Testis (tissue), 3 donors: ENCODE results near the gene RSPH1. TPM values are rescaled to one million over a fixed set of nuclear protein-coding genes. Genes with fewer than 3 reads are reported as not detected.

Experiments
- DNase-seq: peaks from one replicate; pipeline ENCODE4 v3.0.0-alpha.2; 2019
- H3K27ac ChIP-seq, 2 donors: fragments of 200-600 bp; sonication (generic); one replicate each; pipeline ENCODE4 v1.5.1; 2019
- H3K27me3 ChIP-seq: fragments of 200-600 bp; sonication (generic); one replicate; pipeline ENCODE4 v1.5.1; 2019
- H3K36me3 ChIP-seq: fragments of 200-600 bp; sonication (generic); one replicate; pipeline ENCODE4 v1.5.1; 2017; ENCODE audit warnings: low read depth; ENCODE audit errors: missing control alignments
- H3K4me1 ChIP-seq: fragments of 200-600 bp; sonication (generic); one replicate; pipeline ENCODE4 v1.5.1; 2019
- H3K4me3 ChIP-seq, 2 donors: fragments of 200-600 bp; sonication (generic); one replicate each; pipeline ENCODE4 v1.5.1; 2017 to 2019
- H3K9me3 ChIP-seq: fragments of 200-600 bp; sonication (generic); one replicate; pipeline ENCODE4 v1.5.1; 2017
- POLR2A ChIP-seq: fragments of 450-650 bp; IDR thresholded peaks from one replicate; pipeline ENCODE4 v1.6.1; 2017; ENCODE audit warnings: antibody characterized with exemption, mild to moderate bottlenecking, moderate library complexity
- WGBS, 2 donors: methylation state at CpG; one replicate each; pipeline ENCODE4 v1.1.5; 2018; 5-methylcytosine and 5-hydroxymethylcytosine counted together
- intact Hi-C: fragments of 100-400 bp; cut with DNase I; formaldehyde crosslinking; loops from one replicate; pipeline ENCODE4 v1.15.1; 2023; ENCODE audit warnings: low total_unique reads
- polyA plus RNA-seq: library from polyadenylated mRNA; stranded (reverse); fragments of 350-450 nt; fragmentation: Illumina TruSeq; extraction: RNeasy Lipid Tissue Mini Kit (QIAGEN cat#74804); gene quantifications from one replicate; pipeline ENCODE4 v1.2.3, GENCODE V29; 2014; ENCODE audit warnings: low read depth, low replicate concordance; ENCODE audit not compliant: insufficient read depth
- total RNA-seq, 2 donors: library from RNA; depleted of rRNA; stranded (reverse); fragments of >200 nt; gene quantifications; one replicate each; pipeline ENCODE4 v1.2.3, GENCODE V29; 2016
- TF ChIP-seq, protein P1 (sequence below), 3 experiments: fragments of 450-650 bp in 2 of 3; fragments of 200-600 bp in 1 of 3; sonication (generic) in 1 of 3; IDR thresholded peaks; one replicate each; pipeline ENCODE4 v1.5.1; 2016 to 2019; ENCODE audit warnings: antibody characterized with exemption in 3 of 3, mild to moderate bottlenecking in 2 of 3, moderate library complexity in 1 of 3

RSPH1 gene
- total and polyA plus RNA-seq, 3 donors from 2014 or later, result 10.4 to 59.6 (median 20.8) TPM

DNA sequence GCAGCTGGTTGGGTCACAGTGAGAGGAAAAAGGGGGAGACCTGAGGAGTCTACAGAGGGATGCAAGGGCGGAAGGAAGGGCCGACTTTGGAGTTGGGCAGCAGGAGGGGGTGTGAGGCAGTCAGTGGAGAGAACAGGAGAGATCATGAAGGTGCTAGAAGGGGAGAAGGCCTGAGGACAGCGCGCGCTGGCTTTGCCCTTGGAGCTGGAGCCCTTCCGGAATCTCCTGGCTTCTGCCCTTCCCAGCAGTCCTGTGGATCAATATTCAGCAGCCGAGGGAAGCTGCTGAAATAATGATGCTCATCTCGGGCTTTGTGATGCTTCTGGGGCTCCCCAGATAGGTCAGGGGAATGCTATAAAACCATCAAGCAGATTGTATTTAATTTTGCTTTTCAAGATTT is 44.4 kb upstream of the RSPH1 start:
- no peaks in the 10 kb centered on the region for H3K27me3 ChIP-seq
- H3K27ac ChIP-seq, result no peak overlapping the region
- DNase-seq, result no peak
- TF ChIP-seq, protein P1, sequence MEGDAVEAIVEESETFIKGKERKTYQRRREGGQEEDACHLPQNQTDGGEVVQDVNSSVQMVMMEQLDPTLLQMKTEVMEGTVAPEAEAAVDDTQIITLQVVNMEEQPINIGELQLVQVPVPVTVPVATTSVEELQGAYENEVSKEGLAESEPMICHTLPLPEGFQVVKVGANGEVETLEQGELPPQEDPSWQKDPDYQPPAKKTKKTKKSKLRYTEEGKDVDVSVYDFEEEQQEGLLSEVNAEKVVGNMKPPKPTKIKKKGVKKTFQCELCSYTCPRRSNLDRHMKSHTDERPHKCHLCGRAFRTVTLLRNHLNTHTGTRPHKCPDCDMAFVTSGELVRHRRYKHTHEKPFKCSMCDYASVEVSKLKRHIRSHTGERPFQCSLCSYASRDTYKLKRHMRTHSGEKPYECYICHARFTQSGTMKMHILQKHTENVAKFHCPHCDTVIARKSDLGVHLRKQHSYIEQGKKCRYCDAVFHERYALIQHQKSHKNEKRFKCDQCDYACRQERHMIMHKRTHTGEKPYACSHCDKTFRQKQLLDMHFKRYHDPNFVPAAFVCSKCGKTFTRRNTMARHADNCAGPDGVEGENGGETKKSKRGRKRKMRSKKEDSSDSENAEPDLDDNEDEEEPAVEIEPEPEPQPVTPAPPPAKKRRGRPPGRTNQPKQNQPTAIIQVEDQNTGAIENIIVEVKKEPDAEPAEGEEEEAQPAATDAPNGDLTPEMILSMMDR (IDR thresholded peaks at IDR 0.05), result no peak
- no peak for TF ChIP-seq POLR2A
- no peak overlapping the region for H3K4me3 ChIP-seq
- no peaks in the 10 kb centered on the region for H3K36me3 ChIP-seq
- WGBS, 2 donors, result 81 to 89% methylated on average over 8 of the region's 8 CpGs
- intact Hi-C loops, result no loop called here
- no peaks in the 10 kb centered on the region for H3K4me1 ChIP-seq
- no peaks in the 10 kb centered on the region for H3K9me3 ChIP-seq

DNA sequence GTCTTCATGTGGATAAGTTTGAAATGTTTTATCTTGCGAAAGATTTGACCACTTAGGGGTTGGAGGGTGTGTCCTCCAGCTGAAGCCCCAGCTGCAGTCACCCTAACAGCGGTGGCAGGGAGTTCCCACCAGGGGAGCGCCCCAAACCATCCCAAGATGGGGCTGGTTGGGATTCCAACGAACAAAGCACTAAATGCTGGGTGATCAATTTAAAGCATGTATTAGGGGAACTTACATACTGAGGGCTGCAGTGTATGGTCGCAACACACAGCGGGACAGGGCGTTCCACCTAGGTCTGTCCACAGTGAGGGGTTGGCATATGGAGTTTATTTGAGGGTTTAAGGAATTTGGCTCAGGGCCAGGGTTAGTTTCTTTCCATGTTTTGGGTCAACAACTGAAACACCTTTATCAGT is 43.9 kb upstream of the RSPH1 start:
- TF ChIP-seq POLR2A, result no peak
- TF ChIP-seq, protein P1 (IDR thresholded peaks at IDR 0.05), result no peak
- WGBS, 2 donors, result 85 to 91% methylated on average over 5 to 7 of the region's 7 CpGs
- intact Hi-C loops, result no loop called here
- no peak overlapping the region for H3K27ac ChIP-seq
- no peaks in the 10 kb centered on the region for H3K9me3 ChIP-seq
- DNase-seq, result no peak
- H3K4me3 ChIP-seq, result no peak overlapping the region
- H3K27me3 ChIP-seq, result no peaks in the 10 kb centered on the region
- H3K36me3 ChIP-seq, result no peaks in the 10 kb centered on the region
- H3K4me1 ChIP-seq, result no peaks in the 10 kb centered on the region

DNA sequence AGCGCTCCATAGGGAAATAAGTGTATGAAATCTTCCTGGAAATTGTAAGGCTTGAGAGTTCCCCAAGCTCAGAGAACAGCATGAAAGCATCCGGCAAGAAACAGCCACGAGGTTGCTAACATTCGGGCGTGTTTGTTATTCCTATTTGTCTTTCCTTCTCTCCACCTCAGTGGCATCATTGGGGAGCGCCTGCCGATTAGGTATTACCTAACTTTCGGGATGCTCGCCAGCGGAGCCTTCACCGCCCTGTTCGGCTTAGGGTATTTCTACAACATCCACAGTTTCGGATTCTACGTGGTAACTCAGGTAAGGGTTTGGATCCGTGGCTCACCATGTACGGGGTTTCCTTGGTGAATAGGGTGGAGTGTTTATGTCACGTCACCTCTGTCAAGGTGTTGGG is 43.3 kb upstream of the RSPH1 start:
- intact Hi-C loops, result no loop called here
- no peaks in the 10 kb centered on the region for H3K36me3 ChIP-seq
- TF ChIP-seq POLR2A, result no peak
- TF ChIP-seq, protein P1 (IDR thresholded peaks at IDR 0.05), result no peak
- no peaks in the 10 kb centered on the region for H3K4me1 ChIP-seq
- 91 to 94% methylated on average over 17 of the region's 17 CpGs for WGBS, 2 donors
- DNase-seq, result no peak
- no peak overlapping the region for H3K27ac ChIP-seq
- no peak overlapping the region for H3K4me3 ChIP-seq
- no peaks in the 10 kb centered on the region for H3K9me3 ChIP-seq
- no peaks in the 10 kb centered on the region for H3K27me3 ChIP-seq

DNA sequence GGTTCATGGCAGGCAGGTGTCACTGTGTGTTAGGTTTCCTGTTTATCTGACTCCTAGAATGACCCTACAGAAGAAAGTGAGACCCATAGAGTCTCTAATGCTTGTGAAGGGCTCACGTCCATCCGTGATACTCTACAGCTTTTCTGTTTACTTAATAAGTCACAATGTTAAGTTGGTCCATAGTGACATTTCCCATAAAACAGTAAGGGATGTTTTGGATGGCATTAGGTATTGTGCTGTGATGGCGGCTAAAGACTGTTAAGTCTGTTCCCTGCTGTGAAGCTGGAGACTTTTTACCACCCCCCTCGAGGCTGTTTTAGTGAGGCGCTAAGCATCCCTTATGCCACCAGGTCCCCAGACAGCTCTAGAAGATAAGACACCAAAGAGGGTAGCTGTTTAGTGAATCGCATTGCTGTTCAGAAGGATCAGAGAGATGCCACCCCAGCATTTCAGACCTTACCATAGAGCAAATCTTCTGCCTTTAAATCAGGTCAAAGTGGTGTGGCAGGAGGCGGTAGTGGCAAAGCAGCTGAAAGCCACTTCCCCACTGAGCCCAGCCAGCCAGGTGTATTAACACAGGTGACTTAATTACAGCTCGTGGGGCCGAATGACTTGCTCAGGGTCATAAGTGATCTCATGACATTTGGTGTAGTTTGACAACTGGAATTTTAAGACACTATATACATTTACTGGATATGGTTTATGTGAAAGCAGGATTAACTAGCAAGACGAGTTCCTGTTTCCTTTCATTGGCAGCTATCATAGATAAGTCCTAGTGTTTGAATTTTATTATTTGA is 42.7 kb upstream of the RSPH1 start:
- no peak for TF ChIP-seq POLR2A
- TF ChIP-seq, protein P1 (IDR thresholded peaks at IDR 0.05), result no peak
- 77 to 80% methylated on average over 10 of the region's 10 CpGs for WGBS, 2 donors
- Histone ChIP-seq H3K36me3 (no peaks in the 10 kb centered on the region), H3K27ac (no peak overlapping the region), H3K27me3 (no peaks in the 10 kb centered on the region), H3K9me3 (no peaks in the 10 kb centered on the region), H3K4me3 (no peak overlapping the region), H3K4me1 (no peaks in the 10 kb centered on the region)
- intact Hi-C loops, result no loop called here
- no peak for DNase-seq
